B cell (primary cell): ENCODE data around the gene ADGRB2. TPM values are rescaled to one million over a fixed set of nuclear protein-coding genes. Genes with fewer than 3 reads are reported as not detected.

ENCODE experiments used
- ATAC-seq: fragments of 200-7000 bp; cut with Tn5 transposase; one replicate; pipeline ENCODE4 v1.10.0; 2021; ENCODE audit warnings: low read depth, mild to moderate bottlenecking, moderate number of reproducible peaks, moderate library complexity
- CTCF ChIA-PET: fragments of 350-600 bp; sonication (Branson Sonifier 250); formaldehyde crosslinking; loops from one replicate; lab custom pipeline; 2021; ENCODE audit warnings: antibody characterized with exemption, inconsistent platforms; lab: Charles Lee
- POLR2A ChIA-PET: fragments of 350-600 bp; sonication (Branson Sonifier 250); formaldehyde crosslinking; loops from one replicate; lab custom pipeline; 2021; ENCODE audit warnings: antibody characterized with exemption; lab: Charles Lee
- DNase-seq: peaks from one replicate; pipeline ENCODE4 v3.0.0; 2013
- H2AFZ ChIP-seq: 2 replicates; pipeline ENCODE4 v1.6.1; 2012; ENCODE audit warnings: mild to moderate bottlenecking, low read depth, low read length; ENCODE audit not compliant: insufficient read depth, poor library complexity, severe bottlenecking
- H3K27ac ChIP-seq, 2 donors: 1 replicate in 1 of 2; 2 replicates in 1 of 2; pipeline ENCODE4 v1.5.1; 2012 to 2013; ENCODE audit warnings: low read length in 2 of 2, mild to moderate bottlenecking in 2 of 2, moderate library complexity in 1 of 2
- H3K27me3 ChIP-seq, 4 experiments: fragments of 200-600 bp in 1 of 4; sonication (generic) in 1 of 4; replicated peaks in 1 of 4; 1 replicate in 2 of 4; 2 replicates in 2 of 4; pipeline versions ENCODE4 v1.6.1 to v1.7.0; 2013 to 2016; ENCODE audit warnings: low read length in 3 of 4, mild to moderate bottlenecking in 2 of 4, mixed read lengths in 1 of 4, moderate library complexity in 1 of 4; ENCODE audit not compliant: insufficient read depth in 4 of 4, control insufficient read depth in 3 of 4; ENCODE audit errors: control extremely low read depth in 1 of 4
- H3K36me3 ChIP-seq, 2 experiments: replicated peaks in 1 of 2; 1 replicate in 1 of 2; 2 replicates in 1 of 2; pipeline versions ENCODE4 v1.6.1 to v1.7.1; 2013; ENCODE audit warnings: low read length in 1 of 2; ENCODE audit not compliant: insufficient read depth in 2 of 2, control insufficient read depth in 1 of 2; ENCODE audit errors: control extremely low read depth in 1 of 2, extremely low read depth in 1 of 2
- H3K4me1 ChIP-seq, 2 donors: fragments of 200-600 bp in 1 of 2; sonication (generic) in 1 of 2; 1 replicate in 1 of 2; 2 replicates in 1 of 2; pipeline versions ENCODE4 v1.5.1 to v1.6.1; 2013 to 2017; ENCODE audit warnings: low read length in 2 of 2; ENCODE audit not compliant: control insufficient read depth in 2 of 2, insufficient read depth in 2 of 2
- H3K4me2 ChIP-seq: replicated peaks from 2 replicates; pipeline ENCODE3; 2012; ENCODE audit warnings: mild to moderate bottlenecking, low read depth, low read length; ENCODE audit not compliant: poor library complexity, severe bottlenecking
- H3K4me3 ChIP-seq, 5 experiments: fragments of 200-600 bp in 1 of 5; sonication (generic) in 1 of 5; 1 replicate in 3 of 5; 2 replicates in 2 of 5; pipeline versions ENCODE4 v1.5.1 to v1.7.0; 2011 to 2016; ENCODE audit warnings: low read length in 4 of 5, mild to moderate bottlenecking in 4 of 5, low read depth in 2 of 5, control low read depth in 1 of 5, moderate library complexity in 1 of 5; ENCODE audit not compliant: insufficient read depth in 1 of 5; ENCODE audit errors: control extremely low read depth in 1 of 5, extremely low read depth in 1 of 5
- H3K79me2 ChIP-seq: fragments of 200-600 bp; sonication (generic); one replicate; pipeline ENCODE4 v1.6.0; 2016; ENCODE audit warnings: low read length; ENCODE audit not compliant: control insufficient read depth, insufficient read depth
- H3K9ac ChIP-seq: fragments of 200-600 bp; sonication (generic); 2 replicates; pipeline ENCODE4 v1.6.1; 2017; ENCODE audit warnings: mild to moderate bottlenecking, low read length, moderate library complexity
- H3K9me3 ChIP-seq, 3 donors: one replicate each; pipeline versions ENCODE4 v1.6.1 to v1.7.1; 2013; ENCODE audit warnings: low read length in 2 of 3; ENCODE audit not compliant: control insufficient read depth in 2 of 3, insufficient read depth in 1 of 3; ENCODE audit errors: control extremely low read depth in 1 of 3
- H4K20me1 ChIP-seq: 2 replicates; pipeline ENCODE4 v1.6.0; 2012; ENCODE audit warnings: mild to moderate bottlenecking, low read length; ENCODE audit not compliant: insufficient read depth, control insufficient read depth, poor library complexity, severe bottlenecking
- H3K27ac Mint-ChIP-seq: one replicate; pipeline ENCODE4 v1.8.0; 2021; ENCODE audit warnings: mixed read lengths
- H3K27me3 Mint-ChIP-seq: one replicate; pipeline ENCODE4 v1.8.0; 2021; ENCODE audit warnings: mixed read lengths
- H3K4me1 Mint-ChIP-seq: one replicate; pipeline ENCODE4 v1.8.0; 2021; ENCODE audit warnings: mixed read lengths
- H3K4me3 Mint-ChIP-seq: one replicate; pipeline ENCODE4 v1.8.0; 2021; ENCODE audit warnings: mixed read lengths
- H3K9me3 Mint-ChIP-seq: one replicate; pipeline ENCODE4 v1.8.0; 2022; ENCODE audit warnings: mixed read lengths; ENCODE audit not compliant: insufficient read depth
- CTCF ChIP-seq: fragments of 200-600 bp; IDR thresholded peaks from one replicate; pipeline ENCODE4 v1.8.0; 2022; ENCODE audit warnings: antibody characterized with exemption, mild to moderate bottlenecking
- EZH2 ChIP-seq: IDR thresholded peaks from 2 replicates; pipeline ENCODE4 v1.6.1; 2012; ENCODE audit warnings: borderline replicate concordance, low read depth, mild to moderate bottlenecking, moderate library complexity, low read length; ENCODE audit not compliant: insufficient read depth, poor library complexity, severe bottlenecking
- WGBS: methylation state at CpG from one replicate; pipeline ENCODE4 v1.1.5; 2013; ENCODE audit warnings: missing lambda C conversion rate; ENCODE audit not compliant: insufficient coverage; 5-methylcytosine and 5-hydroxymethylcytosine counted together
- intact Hi-C: fragments of 100-400 bp; cut with micrococcal nuclease; formaldehyde crosslinking; loops from one replicate; pipeline ENCODE4 v1.10.0; 2022
- polyA plus RNA-seq: library from polyadenylated mRNA; depleted of rRNA; stranded (reverse); fragments of >200 nt; gene quantifications from 2 replicates; pipeline ENCODE4 v1.2.3, GENCODE V29; 2012
- total RNA-seq, 2 donors: library from RNA; stranded (reverse); fragments of 120-200 nt in 1 of 2; gene quantifications; 1 replicate in 1 of 2; 2 replicates in 1 of 2; pipeline versions ENCODE4 v1.2.3 to v1.2.4, GENCODE V29; 2013 to 2022

ADGRB2 gene
- total and polyA plus RNA-seq, 2 donors (not counting 1 experiment from before 2014, with no cell fraction given) = 1.9 to 2.7 TPM

DNA sequence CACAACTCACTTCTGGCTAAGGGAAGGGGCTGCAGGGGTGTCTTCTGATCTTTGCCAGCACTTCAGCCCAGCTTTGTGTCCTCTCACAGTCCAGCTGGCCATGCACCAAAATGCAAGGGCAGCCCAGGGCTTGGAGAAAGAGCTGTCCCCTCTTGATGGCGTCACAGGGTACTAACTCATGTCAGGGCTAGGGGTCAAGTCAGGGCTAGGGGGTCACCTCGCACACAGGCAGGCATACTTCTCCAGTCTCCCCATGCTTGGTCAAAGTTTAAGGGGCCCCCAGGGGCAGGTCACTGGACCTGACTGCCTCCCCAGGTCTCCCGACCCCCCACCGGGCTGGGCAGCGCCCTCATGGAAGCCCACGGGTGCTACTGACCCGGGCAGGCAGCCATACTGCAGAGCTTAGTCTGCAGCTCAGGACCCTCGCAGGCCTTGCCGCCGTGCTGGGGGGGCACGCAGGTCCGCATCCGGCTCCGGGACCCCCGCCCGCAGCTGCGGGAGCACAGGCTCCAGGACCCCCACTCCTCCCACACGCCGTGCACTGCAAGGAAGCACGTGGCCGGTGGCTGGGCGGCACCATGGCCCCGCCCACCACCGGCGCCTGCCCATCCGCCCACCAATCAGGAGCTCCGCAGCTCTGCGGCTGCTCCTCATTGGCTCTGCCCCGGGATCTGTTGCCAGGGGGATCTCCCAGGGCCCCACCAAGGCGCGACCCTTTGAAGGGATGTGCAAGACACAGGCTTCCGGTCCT is 21.5 kb downstream of the ADGRB2 start:
- H3K27me3 Mint-ChIP-seq = no peaks in the 10 kb centered on the region
- no peak overlapping the region for H3K9ac ChIP-seq
- H3K27me3 ChIP-seq = no peaks in the 10 kb centered on the region
- no peak for DNase-seq
- H3K27ac ChIP-seq = no peak overlapping the region
- 93% methylated on average over 32 of the region's 32 CpGs for WGBS
- no peaks in the 10 kb centered on the region for H3K9me3 ChIP-seq
- H3K4me3 Mint-ChIP-seq = no peak overlapping the region
- H3K4me1 Mint-ChIP-seq = peaks cover 58% of the 10 kb centered on the region
- H4K20me1 ChIP-seq = no peaks in the 10 kb centered on the region
- ChIA-PET CTCF (no interaction called here), POLR2A (no interaction called here)
- H3K4me2 ChIP-seq = no peak overlapping the region
- H3K36me3 ChIP-seq = no peaks in the 10 kb centered on the region
- no peak overlapping the region for H3K27ac Mint-ChIP-seq
- no peak overlapping the region for H3K4me3 ChIP-seq
- TF ChIP-seq EZH2 (no peak), CTCF (no peak)
- H3K4me1 ChIP-seq = peaks cover 30 to 45% of the 10 kb centered on the region in 2 donors
- no peaks in the 10 kb centered on the region for H3K79me2 ChIP-seq
- H2AFZ ChIP-seq = no peak overlapping the region
- no peaks in the 10 kb centered on the region for H3K9me3 Mint-ChIP-seq
- intact Hi-C loops = no loop called here
- ATAC-seq = no peak

- no peaks in the 10 kb centered on the region for H3K9me3 ChIP-seq
- H3K9me3 Mint-ChIP-seq = no peaks in the 10 kb centered on the region
- peak overlapping the region; percentile 43 for H3K9ac ChIP-seq
- no peaks in the 10 kb centered on the region for H3K27me3 ChIP-seq
- DNase-seq = peak; percentile 56
- TF ChIP-seq CTCF (no peak), EZH2 (no peak)
- H3K27me3 Mint-ChIP-seq = no peaks in the 10 kb centered on the region
- CTCF ChIA-PET = interaction anchor here (0.6 to 1.1 kb wide), 2 partner anchors 12 to 50 kb away, joined by 5 read pairs; no protein-coding TSS in a partner anchor
- intact Hi-C loops = no loop called here
- peak overlapping the region; percentile 76 for H3K27ac Mint-ChIP-seq
- H3K79me2 ChIP-seq = no peaks in the 10 kb centered on the region
- H3K4me3 Mint-ChIP-seq = peak overlapping the region; percentile 21
- WGBS = 12% methylated on average over 11 of the region's 12 CpGs
- no peak overlapping the region for H3K27ac ChIP-seq
- ATAC-seq = peak; percentile 85
- H3K4me2 ChIP-seq = peak overlapping the region; percentile 57
- peak overlapping the region; percentile 52 for H2AFZ ChIP-seq
- no peak overlapping the region for H3K4me3 ChIP-seq
- no peaks in the 10 kb centered on the region for H4K20me1 ChIP-seq
- POLR2A ChIA-PET = no interaction called here
- peaks cover 14 to 20% of the 10 kb centered on the region in 2 donors for H3K4me1 ChIP-seq
- H3K36me3 ChIP-seq = no peaks in the 10 kb centered on the region
- H3K4me1 Mint-ChIP-seq = peaks cover 35% of the 10 kb centered on the region
Measured at GRCh38 chr1:31739346-31739745, 24.8 kb downstream of the ADGRB2 start.
